GM19324 (cell line): ENCODE results near the gene EVL.

ENCODE experiments used
- ATAC-seq: cut with Tn5 transposase; IDR thresholded peaks from one replicate; pipeline ENCODE4 v1.9.1; 2021; ENCODE audit warnings: mild to moderate bottlenecking, moderate library complexity; ENCODE audit not compliant: unreplicated experiment, low FRiP score

Gene EVL

DNA sequence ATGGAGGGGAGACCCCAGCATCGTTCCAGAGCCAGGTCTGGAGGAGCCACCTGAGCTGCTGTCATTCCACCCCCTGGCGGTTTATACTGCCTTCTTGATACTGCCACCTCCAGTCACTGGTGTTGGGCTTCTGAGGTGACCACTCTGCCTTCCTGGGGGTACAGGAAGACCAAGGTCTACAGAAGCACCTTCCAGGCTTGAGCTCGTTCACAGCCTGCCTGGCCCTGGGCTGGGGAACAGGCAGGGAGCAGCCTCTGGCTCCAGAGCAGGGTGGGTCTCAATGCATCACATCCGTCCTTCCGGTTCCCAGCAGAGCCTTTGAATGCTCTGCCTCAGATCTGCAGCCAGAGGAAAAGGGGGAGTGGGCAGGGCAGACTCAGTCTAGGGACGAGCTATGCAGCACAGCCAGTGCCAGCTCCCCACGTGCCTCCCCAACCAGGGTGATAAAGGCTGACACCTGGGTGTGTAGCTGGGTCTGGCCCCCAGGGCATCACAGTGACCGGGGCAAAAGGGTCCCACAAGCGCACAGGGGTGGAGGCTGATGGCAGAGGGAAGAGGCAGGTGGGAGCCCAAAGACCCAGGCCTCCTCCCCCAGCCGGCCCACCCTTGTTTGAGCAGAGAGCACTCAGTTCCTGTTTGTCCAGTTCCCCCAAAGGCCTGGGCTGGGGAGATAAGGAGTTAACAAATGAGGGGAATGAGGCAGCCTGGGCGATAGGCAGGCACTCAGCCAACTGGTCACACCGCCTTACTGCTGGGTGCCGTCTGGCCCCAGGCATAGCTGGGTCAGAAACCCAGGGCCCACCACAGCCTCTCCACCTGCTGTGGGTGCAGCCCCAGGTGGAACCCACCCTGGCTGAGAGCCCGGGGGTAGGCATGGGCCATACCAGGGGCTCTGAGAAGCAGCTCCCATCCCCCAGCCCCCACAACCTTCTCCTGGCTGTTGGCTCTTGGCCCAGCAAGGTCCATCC, 77.1 kb downstream of the EVL start:
- no peak for ATAC-seq

DNA sequence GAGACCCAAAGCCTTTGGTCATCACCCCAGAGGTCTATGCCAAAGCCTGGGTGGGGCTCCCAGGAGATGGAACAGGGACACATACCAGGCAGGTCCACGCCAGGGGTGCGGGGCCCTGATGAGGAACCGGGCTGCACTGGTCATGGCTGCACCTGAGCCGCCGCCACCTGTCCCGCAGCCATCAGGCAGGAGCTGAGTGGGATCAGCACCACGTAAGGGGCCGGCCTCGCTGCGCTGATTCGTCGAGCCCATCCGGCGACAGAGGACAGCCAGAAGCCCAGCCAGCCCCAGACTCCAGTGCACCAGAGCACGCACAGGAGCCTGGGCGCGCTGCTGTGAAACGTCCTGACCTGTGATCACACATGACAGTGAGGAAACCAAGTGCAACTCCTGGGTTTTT, 78.3 kb downstream of the EVL start:
- no peak for ATAC-seq

DNA sequence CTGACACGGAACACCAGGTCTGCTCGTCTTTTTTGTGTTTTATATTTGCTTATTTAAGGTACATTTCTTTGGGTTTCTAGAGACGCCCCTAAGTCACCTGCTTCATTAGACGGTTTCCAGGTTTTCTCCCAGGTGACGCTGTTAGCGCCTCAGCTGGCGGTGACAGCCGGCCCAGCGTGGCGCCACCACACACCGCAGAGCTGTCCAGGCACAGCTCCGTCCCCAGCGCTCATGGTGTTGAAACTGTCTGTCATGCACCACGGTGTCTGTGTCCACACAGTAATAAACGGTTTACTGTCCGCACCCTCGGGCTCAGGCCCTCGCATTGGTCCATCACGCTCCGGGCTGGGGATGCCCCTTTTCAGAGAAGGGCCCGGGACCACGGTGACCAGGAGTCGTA, 78.7 kb downstream of the EVL start:
- ATAC-seq: no peak

GRCh38 chr14:100144645-100144995, 79.4 kb downstream of the EVL start:
- no peak for ATAC-seq

DNA sequence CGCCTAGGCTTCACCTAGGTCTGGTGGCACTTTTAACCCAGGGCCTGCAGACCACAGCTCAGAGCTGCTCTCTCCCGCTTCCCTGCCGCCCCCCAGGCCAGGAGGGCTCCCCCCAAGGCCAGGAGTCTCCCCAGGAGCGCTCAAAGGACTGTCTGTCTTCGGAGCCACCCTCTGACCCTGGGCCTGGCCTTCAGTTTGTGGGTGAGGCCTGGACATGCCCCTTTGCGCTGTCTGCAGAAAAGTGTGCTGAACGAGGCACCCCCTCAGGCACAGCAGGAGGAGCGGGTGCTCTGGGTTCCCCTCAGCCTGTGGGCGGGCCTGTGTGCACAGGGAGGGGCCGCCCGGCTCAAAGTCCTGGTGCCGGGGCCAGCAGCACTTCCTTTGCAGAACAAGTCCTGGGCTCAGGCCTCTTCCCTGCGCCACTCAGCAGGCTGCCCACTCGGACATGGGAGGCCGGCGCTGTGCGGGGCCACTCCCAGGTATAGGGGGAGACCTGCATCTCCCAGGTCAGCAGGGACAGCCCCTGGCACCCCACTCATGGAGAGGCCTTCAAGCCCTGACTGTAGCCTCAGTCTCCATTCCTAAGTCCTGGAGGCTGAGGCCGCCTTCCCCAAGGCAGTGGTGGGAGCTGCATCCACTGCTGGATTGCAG, 79.9 kb downstream of the EVL start:
- ATAC-seq: no peak

- no peak for ATAC-seq
Observed at GRCh38 chr14:100145682-100146464, 80.7 kb downstream of the EVL start.

DNA sequence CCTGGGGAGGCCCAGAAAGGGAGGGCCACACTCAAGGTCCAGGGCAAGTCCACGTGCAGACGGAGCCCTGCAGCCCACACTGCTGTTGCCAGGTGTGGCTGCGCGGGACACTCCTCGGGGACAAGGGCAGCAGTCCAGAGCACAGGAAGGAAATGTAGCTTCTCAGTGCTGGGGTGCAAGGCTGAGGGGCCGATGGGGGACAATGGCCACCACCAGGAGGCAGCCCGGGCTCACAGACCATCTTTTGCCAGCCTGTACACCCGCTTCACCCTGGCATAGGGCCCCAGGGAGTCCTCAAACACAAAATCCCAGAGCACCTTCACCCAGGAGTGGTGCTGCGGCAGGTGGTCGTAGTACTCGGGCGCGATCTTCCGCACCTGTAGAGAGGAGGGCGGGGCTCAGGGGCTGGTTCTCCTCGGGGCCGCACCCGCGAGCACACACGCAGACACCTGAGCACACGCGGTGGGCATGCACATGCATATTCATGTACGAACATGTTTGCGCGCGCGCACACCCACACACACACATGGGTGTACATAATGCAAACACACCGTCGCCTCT, 81.4 kb downstream of the EVL start:
- ATAC-seq: no peak

DNA sequence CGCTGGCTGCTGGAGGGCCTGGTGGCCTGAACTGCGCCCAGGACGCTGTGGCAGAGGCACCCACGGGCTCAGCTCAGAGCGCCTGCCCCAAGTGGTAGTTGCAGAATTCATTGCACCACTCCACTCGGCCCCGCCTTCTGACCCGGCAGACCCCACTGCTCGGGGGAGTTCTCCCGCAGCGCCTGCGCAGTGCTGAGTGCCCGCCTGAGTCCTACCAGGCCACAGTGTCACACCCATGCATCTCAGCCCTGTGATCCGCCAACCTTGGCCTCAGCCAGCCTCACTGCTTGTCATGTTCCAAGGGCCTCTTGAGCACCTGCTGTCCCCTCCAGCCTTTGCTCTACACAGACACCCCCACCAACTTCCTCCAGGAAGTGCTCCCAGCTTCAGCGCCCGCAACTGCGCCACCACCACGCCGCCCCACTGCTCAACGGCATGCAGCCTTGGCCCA, 82.0 kb downstream of the EVL start:
- ATAC-seq: no peak

DNA sequence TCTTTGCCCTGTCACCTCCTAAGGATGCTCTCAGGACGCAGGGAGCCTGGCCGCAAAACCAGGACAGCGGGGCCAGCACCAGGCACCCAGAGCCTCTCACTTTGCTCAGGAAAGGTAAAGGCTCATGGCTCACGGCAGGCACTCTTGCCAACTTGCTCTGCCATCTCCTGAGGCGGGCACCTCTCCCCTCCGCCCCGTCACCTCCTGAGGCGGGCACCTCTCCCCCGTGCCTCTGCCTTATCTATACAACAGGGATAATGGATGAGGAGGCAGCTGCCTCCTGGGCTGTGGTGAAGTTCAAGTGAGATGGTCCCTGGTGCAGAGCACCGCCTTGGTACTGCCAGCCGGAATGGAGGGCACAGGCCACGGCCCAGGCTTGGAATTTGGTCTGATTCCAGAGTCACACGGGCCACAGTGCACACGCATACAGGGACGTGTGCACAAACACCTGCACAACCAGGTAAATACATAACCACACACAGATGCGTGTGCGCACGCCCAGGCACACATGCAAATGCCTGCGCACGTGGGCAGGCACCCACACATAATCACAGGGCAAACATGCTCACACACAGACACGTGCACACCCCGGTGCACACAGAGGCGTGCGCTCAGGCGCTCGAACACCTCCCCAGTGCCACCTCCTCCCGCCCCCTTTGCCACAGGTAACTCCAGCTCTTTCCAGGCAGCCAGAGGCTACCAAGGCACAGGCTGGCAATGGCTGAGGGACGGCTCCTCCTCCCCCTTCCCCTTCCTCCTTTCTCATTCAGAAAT, 82.7 kb downstream of the EVL start:
- no peak for ATAC-seq

DNA sequence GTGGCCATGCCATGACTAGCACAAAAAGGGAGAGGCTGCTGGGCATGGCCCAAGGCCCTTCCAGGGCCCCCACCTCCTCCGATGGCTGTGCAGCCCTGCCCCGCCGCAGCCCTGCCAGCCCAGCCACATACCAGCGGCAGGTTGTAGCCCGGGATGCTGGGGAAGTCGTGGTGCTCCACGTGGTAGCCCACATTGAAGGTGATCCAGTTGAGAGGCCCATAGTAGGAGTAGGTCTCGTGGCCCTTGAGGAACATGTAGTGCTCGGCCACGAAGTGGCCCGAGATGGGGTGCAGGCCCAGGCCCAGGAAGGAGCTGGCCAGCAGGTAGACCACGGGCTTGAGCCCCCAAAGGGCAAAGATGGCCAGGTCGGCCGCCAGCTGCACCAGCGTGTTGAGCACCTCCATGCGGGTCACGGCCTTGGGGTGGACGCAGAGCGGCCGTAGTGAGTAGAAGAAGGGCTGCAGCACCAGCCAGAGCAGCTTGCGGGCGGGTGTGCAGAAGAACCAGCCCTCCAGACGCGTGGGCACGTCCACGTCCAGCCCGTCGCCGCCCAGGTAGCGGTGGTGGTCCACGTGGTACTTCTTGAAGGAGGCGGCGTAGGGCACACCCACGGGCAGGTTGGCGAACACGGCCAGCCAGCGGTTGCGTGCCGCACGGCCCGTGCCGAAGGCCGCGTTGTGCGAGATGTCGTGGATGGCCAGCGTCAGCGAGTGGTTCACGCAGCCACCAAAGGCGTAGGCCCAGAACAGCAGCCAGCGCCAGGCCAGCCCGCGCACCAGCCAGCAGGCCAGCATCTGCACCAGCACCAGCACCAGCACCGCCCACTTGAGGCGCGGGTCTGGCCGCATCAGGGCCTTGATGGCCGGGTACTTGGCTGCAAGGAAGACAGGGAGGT, 83.9 kb downstream of the EVL start:
- no peak for ATAC-seq

- ATAC-seq: no peak
Observed at GRCh38 chr14:100149851-100150611, 84.8 kb downstream of the EVL start.

DNA sequence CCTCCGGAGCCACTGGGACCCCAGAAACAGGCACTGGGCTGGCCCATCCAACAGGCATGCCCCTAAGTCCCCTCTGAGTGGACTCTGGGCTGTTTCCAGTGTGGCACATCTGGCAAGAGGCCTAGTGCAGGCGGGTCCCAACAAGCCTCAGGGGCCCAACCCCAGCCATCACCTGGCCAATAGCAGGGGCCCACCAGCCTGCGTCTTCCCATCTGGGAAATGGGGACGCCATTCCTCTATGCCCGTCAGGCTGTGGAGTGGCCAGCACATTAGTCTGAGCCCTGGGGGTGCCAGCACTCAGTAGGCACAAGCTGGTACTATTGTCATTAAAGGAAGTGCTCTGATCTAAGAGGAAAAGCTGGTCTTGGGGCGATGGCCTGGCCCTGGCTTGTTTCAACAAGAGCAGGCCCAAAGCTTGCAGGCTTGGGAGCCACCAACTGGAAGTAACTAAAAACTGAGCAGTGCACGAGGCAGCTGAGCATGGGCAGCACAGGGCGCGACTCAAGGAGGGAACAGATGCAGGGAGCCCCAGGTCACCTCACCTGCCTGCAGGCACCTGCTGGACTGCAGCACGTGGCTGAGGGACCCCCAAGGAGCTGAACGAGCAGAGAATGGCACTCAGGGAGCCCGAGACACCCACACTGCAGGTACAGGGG, 85.8 kb downstream of the EVL start:
- ATAC-seq: no peak

- ATAC-seq: no peak
Observed at GRCh38 chr14:100152091-100152490, 86.9 kb downstream of the EVL start.

- ATAC-seq: no peak
Observed at GRCh38 chr14:100153560-100153959, 88.3 kb downstream of the EVL start.

DNA sequence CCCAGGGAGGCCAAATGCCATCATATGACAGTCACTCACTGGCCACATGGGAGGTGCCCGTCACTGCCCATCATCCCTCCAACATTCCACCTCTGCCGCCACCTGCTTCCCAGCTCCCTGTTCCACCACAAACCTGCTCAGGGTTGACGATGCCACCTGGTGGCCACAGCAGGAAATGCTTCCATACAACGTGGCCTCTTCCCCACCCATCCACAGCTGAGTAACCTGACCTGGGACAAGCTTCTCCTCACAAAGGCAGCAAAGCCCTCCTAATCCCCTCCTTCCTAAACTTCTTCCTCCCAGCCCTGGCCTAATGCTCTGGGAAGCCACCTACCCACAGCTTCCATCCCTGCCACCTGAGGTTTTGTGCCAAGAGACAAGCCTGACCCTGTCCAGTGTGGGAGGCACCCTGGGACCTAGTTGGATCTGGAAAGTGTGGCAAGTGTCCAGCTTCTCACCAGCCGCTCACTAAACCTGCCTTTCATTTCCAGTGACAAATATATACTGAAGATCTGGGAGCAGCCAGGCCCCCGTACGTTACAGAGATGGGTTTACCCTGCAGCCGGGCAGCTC, 89.9 kb downstream of the EVL start:
- ATAC-seq: no peak

GRCh38 chr14:100155756-100156616, 90.8 kb downstream of the EVL start:
- no peak for ATAC-seq

GRCh38 chr14:100156776-100157175, 91.6 kb downstream of the EVL start:
- ATAC-seq: no peak
